Loucy (cell line): ENCODE data around the gene GRID1.

ENCODE experiments used
- H2AFZ ChIP-seq: fragments of 200-600 bp; sonication (generic); 2 replicates; pipeline ENCODE4 v1.6.0; 2016; ENCODE audit warnings: antibody characterized with exemption, mild to moderate bottlenecking, low read length, moderate library complexity
- H3F3A ChIP-seq: fragments of 200-600 bp; 2 replicates; pipeline ENCODE4 v1.6.0; 2016; ENCODE audit warnings: antibody characterized with exemption, low read depth, mild to moderate bottlenecking
- H3K27me3 ChIP-seq: fragments of 200-600 bp; sonication (generic); 2 replicates; pipeline ENCODE4 v1.6.1; 2014; ENCODE audit warnings: low read length, mild to moderate bottlenecking; ENCODE audit not compliant: insufficient read depth, poor library complexity, severe bottlenecking
- H3K36me3 ChIP-seq: fragments of 200-600 bp; sonication (generic); 2 replicates; pipeline ENCODE4 v1.6.1; 2016; ENCODE audit warnings: low read length; ENCODE audit not compliant: insufficient read depth
- H3K4me1 ChIP-seq: fragments of 200-600 bp; sonication (generic); 2 replicates; pipeline ENCODE4 v1.5.1; 2014; ENCODE audit warnings: low read length, mild to moderate bottlenecking; ENCODE audit not compliant: insufficient read depth, poor library complexity, severe bottlenecking
- H3K4me2 ChIP-seq: fragments of 200-600 bp; sonication (generic); 2 replicates; pipeline ENCODE4 v1.6.0; 2014; ENCODE audit warnings: antibody characterized with exemption, low read length, low read depth, mild to moderate bottlenecking; ENCODE audit not compliant: poor library complexity, severe bottlenecking
- H3K4me3 ChIP-seq: fragments of 200-600 bp; sonication (generic); 2 replicates; pipeline ENCODE4 v1.5.1; 2014; ENCODE audit warnings: low read length, mild to moderate bottlenecking, mixed read lengths; ENCODE audit not compliant: poor library complexity, severe bottlenecking
- H3K79me2 ChIP-seq: fragments of 200-600 bp; sonication (generic); 2 replicates; pipeline ENCODE4 v1.6.1; 2014; ENCODE audit warnings: low read length; ENCODE audit not compliant: insufficient read depth
- H3K9ac ChIP-seq: fragments of 200-600 bp; sonication (generic); 2 replicates; pipeline ENCODE4 v1.6.0; 2014; ENCODE audit warnings: mild to moderate bottlenecking, low read depth, low read length, moderate library complexity; ENCODE audit not compliant: poor library complexity, severe bottlenecking
- H3K9me2 ChIP-seq: fragments of 200-600 bp; sonication (generic); replicated peaks from 2 replicates; pipeline ENCODE4 v1.6.1; 2016; ENCODE audit warnings: low read depth, low read length, mixed read lengths
- H3K9me3 ChIP-seq: fragments of 200-600 bp; sonication (generic); 2 replicates; pipeline ENCODE4 v1.6.1; 2014; ENCODE audit warnings: mild to moderate bottlenecking, antibody characterized with exemption, low read length, low read depth; ENCODE audit not compliant: insufficient read depth
- H4K20me1 ChIP-seq: fragments of 200-600 bp; sonication (generic); 2 replicates; pipeline ENCODE4 v1.6.0; 2014; ENCODE audit warnings: antibody characterized with exemption, low read length, mild to moderate bottlenecking; ENCODE audit not compliant: insufficient read depth, poor library complexity, severe bottlenecking
- CTCF ChIP-seq: fragments of 200-600 bp; sonication (generic); conservative IDR thresholded peaks from 2 replicates; pipeline ENCODE4 v1.5.1; 2014; ENCODE audit warnings: mild to moderate bottlenecking, antibody characterized with exemption, low read length
- EZH2phosphoT487 ChIP-seq: fragments of 200-600 bp; IDR thresholded peaks from 2 replicates; pipeline ENCODE4 v1.6.1; 2018; ENCODE audit warnings: antibody characterized with exemption, mild to moderate bottlenecking, moderate library complexity, borderline replicate concordance

The GRID1 gene

DNA sequence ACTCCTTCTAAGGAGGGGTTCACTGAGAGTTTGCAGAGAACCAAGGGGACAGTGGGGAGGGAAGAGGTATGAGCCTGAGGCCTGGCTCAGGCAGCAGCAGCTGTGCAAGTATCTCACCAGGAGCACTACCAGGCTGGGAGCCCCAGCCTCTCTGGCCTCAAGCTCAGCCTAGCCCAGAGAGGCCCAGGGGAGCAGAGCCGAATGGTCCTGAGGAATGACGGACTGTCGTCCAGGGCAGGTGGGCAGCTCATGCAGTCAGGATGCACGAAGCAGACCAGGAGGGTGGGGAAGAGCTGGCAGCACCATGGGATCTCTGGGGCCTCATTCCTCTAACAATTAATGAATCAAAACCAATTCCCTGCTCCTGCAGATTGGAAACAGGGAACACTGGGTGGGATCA, 151.5 kb downstream of the GRID1 start:
- H3K4me3 ChIP-seq: no peak overlapping the region

DNA sequence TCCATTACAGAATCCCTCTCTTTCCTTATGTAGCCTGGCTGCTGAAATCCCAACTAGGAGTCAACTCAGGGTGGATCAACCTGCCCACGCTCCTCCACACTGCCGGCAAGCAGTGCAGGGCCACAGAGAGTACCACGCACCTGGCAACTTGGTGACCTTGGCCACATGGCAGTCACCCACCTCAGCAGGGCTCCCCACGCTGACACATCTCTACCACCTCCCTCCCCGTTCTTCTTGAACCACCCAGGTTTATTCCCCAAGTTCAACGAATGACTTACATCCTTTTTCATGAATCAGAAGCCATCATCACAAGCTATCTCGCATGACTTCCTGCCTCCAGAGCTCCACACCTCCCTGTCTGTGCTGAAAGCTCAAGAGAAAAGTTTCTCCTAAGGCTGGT, 153.4 kb downstream of the GRID1 start:
- Histone ChIP-seq H3K4me1 (no peaks in the 10 kb centered on the region), H3K36me3 (no peaks in the 10 kb centered on the region), H3K4me3 (no peak overlapping the region), H2AFZ (no peak overlapping the region), H4K20me1 (no peaks in the 10 kb centered on the region), H3K27me3 (no peaks in the 10 kb centered on the region), H3K9me3 (no peaks in the 10 kb centered on the region), H3F3A (no peaks in the 10 kb centered on the region), H3K9me2 (no peaks in the 10 kb centered on the region), H3K79me2 (no peaks in the 10 kb centered on the region), H3K9ac (no peak overlapping the region), H3K4me2 (no peak overlapping the region)
- TF ChIP-seq EZH2phosphoT487: no peak
- no peak for TF ChIP-seq CTCF

More for the DNA sequence above, 151.5 kb downstream of the GRID1 start:
- no peak overlapping the region for H3K9ac ChIP-seq
- no peaks in the 10 kb centered on the region for H3K9me2 ChIP-seq
- no peaks in the 10 kb centered on the region for H3K27me3 ChIP-seq
- no peaks in the 10 kb centered on the region for H3F3A ChIP-seq
- H4K20me1 ChIP-seq: no peaks in the 10 kb centered on the region
- H3K36me3 ChIP-seq: no peaks in the 10 kb centered on the region
- TF ChIP-seq EZH2phosphoT487 (no peak), CTCF (no peak)
- H3K4me1 ChIP-seq: no peaks in the 10 kb centered on the region
- H3K9me3 ChIP-seq: peaks cover 2% of the 10 kb centered on the region; the same call in 1 of the 2 replicates
- no peaks in the 10 kb centered on the region for H3K79me2 ChIP-seq
- H2AFZ ChIP-seq: no peak overlapping the region
- no peak overlapping the region for H3K4me2 ChIP-seq

- Histone ChIP-seq H4K20me1 (no peaks in the 10 kb centered on the region), H3K4me1 (no peaks in the 10 kb centered on the region), H3K36me3 (no peaks in the 10 kb centered on the region), H2AFZ (no peak overlapping the region), H3K9me2 (no peaks in the 10 kb centered on the region), H3K4me2 (no peak overlapping the region), H3K9ac (no peak overlapping the region), H3K79me2 (no peaks in the 10 kb centered on the region), H3F3A (no peaks in the 10 kb centered on the region), H3K27me3 (no peaks in the 10 kb centered on the region), H3K9me3 (no peaks in the 10 kb centered on the region), H3K4me3 (no peak overlapping the region)
- TF ChIP-seq EZH2phosphoT487 (no peak), CTCF (no peak)
Measured at GRCh38 chr10:86212391-86212700, 154.2 kb downstream of the GRID1 start.
